ENCODE data around the gene GFI1B. TPM values are rescaled to one million over a fixed set of nuclear protein-coding genes. Genes with fewer than 3 reads are reported as not detected.
"Not testable (repeated sequence)": the region's sequence is repeated elsewhere in the genome, so short reads cannot be mapped to it uniquely, and the experiment has no call there.

GFI1B gene
- total and polyA plus RNA-seq, 2 donors (not counting 1 experiment from before 2014, with no cell fraction given), result under 0.01 to 0.06 TPM

DNA sequence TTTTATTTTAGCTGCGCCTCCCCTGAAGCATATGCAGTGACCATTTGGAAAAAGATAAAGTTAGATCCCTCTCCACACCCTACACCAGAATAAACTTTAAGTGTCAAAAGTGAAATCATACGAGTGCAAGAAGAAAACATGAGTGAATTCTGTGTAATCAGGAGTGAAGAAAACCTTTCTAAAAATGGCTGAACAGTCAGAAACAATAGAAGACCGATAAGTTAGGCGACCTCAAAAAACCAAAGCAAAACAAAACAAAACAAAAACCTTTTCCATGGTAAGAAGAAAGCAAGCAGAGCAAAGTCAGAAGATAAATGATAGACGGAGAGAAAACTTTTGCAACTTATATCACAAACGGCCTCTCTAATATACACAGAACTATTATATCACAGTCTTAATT is 17.5 kb upstream of the GFI1B start:
- DNase-seq (ENCODE audit: low read depth in 2 of 2), result no peak
- Histone ChIP-seq H2AFZ (ENCODE audit: low read length) (no peak overlapping the region), H4K20me1 (ENCODE audit: control insufficient read depth, extremely low read depth, insufficient read depth, low read length) (no peaks in the 10 kb centered on the region), H3K4me3 (replicated peaks in 1 of 4; ENCODE audit: control extremely low read depth in 1 of 4, insufficient read depth in 1 of 4, low read depth in 3 of 4, low read length in 4 of 4) (no peak overlapping the region), H3K36me3 (ENCODE audit: control insufficient read depth, insufficient read depth, low read length) (no peaks in the 10 kb centered on the region), H3K9me3 (ENCODE audit: control insufficient read depth, insufficient read depth, low read depth, low read length) (no peaks in the 10 kb centered on the region), H3K27me3 (ENCODE audit: control insufficient read depth, insufficient read depth, low read length) (peaks cover 6% of the 10 kb centered on the region), H3K4me2 (ENCODE audit: extremely low read depth, insufficient read depth, low read length) (no peak overlapping the region), H3K4me1 (ENCODE audit: control insufficient read depth, extremely low read depth, insufficient read depth, low read length) (no peaks in the 10 kb centered on the region), H3K9ac (ENCODE audit: insufficient read depth, low read length) (no peak overlapping the region), H3K79me2 (ENCODE audit: control insufficient read depth, insufficient read depth, low read length) (no peaks in the 10 kb centered on the region), H3K27ac (ENCODE audit: insufficient read depth, low read length) (no peak overlapping the region)
- TF ChIP-seq, protein P1, sequence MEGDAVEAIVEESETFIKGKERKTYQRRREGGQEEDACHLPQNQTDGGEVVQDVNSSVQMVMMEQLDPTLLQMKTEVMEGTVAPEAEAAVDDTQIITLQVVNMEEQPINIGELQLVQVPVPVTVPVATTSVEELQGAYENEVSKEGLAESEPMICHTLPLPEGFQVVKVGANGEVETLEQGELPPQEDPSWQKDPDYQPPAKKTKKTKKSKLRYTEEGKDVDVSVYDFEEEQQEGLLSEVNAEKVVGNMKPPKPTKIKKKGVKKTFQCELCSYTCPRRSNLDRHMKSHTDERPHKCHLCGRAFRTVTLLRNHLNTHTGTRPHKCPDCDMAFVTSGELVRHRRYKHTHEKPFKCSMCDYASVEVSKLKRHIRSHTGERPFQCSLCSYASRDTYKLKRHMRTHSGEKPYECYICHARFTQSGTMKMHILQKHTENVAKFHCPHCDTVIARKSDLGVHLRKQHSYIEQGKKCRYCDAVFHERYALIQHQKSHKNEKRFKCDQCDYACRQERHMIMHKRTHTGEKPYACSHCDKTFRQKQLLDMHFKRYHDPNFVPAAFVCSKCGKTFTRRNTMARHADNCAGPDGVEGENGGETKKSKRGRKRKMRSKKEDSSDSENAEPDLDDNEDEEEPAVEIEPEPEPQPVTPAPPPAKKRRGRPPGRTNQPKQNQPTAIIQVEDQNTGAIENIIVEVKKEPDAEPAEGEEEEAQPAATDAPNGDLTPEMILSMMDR (conservative IDR thresholded peaks at IDR 0.05 in 1 of 2, IDR thresholded peaks at IDR 0.05 in 1 of 2; ENCODE audit: low read depth in 1 of 2, low read length in 2 of 2), result no peak
- no peak for TF ChIP-seq EZH2 (IDR thresholded peaks at IDR 0.05; ENCODE audit: low read length, missing control alignments)

DNA sequence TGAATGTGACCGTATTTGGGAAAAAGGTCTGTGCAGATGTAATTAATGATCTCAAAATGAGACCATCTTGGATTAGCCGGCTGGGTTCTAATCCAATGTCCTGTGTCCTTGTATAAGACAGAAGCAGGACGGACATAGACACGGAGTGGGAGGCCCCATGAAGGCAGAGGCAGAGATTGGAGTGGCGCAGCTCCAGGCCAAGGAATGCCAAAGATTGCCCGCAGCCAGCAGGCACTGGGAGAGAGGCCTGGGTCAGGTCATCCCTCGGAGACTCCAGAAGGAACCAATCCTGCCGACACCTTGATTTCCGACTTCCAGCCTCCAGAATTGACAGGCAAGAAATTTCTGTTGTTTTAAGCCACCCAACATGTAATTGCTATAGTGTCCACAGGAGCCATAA is 13.0 kb upstream of the GFI1B start:
- Histone ChIP-seq H2AFZ (ENCODE audit: low read length) (no peak overlapping the region), H3K9ac (ENCODE audit: insufficient read depth, low read length) (no peak overlapping the region), H3K4me1 (ENCODE audit: control insufficient read depth, extremely low read depth, insufficient read depth, low read length) (no peaks in the 10 kb centered on the region), H3K27ac (ENCODE audit: insufficient read depth, low read length) (no peak overlapping the region), H3K4me3 (replicated peaks in 1 of 4; ENCODE audit: control extremely low read depth in 1 of 4, insufficient read depth in 1 of 4, low read depth in 3 of 4, low read length in 4 of 4) (no peak overlapping the region), H3K27me3 (ENCODE audit: control insufficient read depth, insufficient read depth, low read length) (peaks cover 6% of the 10 kb centered on the region), H4K20me1 (ENCODE audit: control insufficient read depth, extremely low read depth, insufficient read depth, low read length) (no peaks in the 10 kb centered on the region), H3K79me2 (ENCODE audit: control insufficient read depth, insufficient read depth, low read length) (no peaks in the 10 kb centered on the region), H3K4me2 (ENCODE audit: extremely low read depth, insufficient read depth, low read length) (no peak overlapping the region), H3K9me3 (ENCODE audit: control insufficient read depth, insufficient read depth, low read depth, low read length) (no peaks in the 10 kb centered on the region), H3K36me3 (ENCODE audit: control insufficient read depth, insufficient read depth, low read length) (no peaks in the 10 kb centered on the region)
- no peak for DNase-seq (ENCODE audit: low read depth in 2 of 2)
- TF ChIP-seq EZH2 (IDR thresholded peaks at IDR 0.05; ENCODE audit: low read length, missing control alignments), result no peak
- TF ChIP-seq, protein P1 (conservative IDR thresholded peaks at IDR 0.05 in 1 of 2, IDR thresholded peaks at IDR 0.05 in 1 of 2; ENCODE audit: low read depth in 1 of 2, low read length in 2 of 2), result no peak

DNA sequence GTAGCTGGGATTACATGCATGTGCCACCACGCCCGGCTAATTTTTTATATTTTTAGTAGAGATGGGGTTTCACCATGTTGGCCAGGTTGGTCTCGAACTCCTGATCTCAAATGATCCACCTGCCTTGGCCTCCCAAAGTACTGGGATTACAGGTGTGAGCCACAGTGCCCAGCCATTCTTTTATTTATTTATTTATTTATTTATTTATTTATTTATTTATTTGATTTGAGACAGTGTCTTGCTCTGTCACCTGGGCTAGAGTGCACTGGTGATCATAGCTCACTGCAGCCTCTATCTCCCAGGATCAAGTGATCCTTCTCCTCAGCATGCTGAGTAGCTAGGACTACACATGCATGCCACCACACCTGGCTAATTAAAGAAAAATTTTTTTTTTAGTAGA is 10.6 kb upstream of the GFI1B start:
- not testable (repeated sequence) for H2AFZ ChIP-seq (ENCODE audit: low read length); H3K4me3 ChIP-seq (replicated peaks in 1 of 4; ENCODE audit: control extremely low read depth in 1 of 4, insufficient read depth in 1 of 4, low read depth in 3 of 4, low read length in 4 of 4); H3K9me3 ChIP-seq (ENCODE audit: control insufficient read depth, insufficient read depth, low read depth, low read length); H3K27me3 ChIP-seq (ENCODE audit: control insufficient read depth, insufficient read depth, low read length); H4K20me1 ChIP-seq (ENCODE audit: control insufficient read depth, extremely low read depth, insufficient read depth, low read length); DNase-seq (ENCODE audit: low read depth in 2 of 2); H3K27ac ChIP-seq (ENCODE audit: insufficient read depth, low read length); H3K36me3 ChIP-seq (ENCODE audit: control insufficient read depth, insufficient read depth, low read length); H3K9ac ChIP-seq (ENCODE audit: insufficient read depth, low read length); H3K79me2 ChIP-seq (ENCODE audit: control insufficient read depth, insufficient read depth, low read length); H3K4me2 ChIP-seq (ENCODE audit: extremely low read depth, insufficient read depth, low read length); H3K4me1 ChIP-seq (ENCODE audit: control insufficient read depth, extremely low read depth, insufficient read depth, low read length)

Data from fibroblast of lung (primary cell).